Measurements from ENCODE around the gene ZBTB11.

Gene ZBTB11

DNA sequence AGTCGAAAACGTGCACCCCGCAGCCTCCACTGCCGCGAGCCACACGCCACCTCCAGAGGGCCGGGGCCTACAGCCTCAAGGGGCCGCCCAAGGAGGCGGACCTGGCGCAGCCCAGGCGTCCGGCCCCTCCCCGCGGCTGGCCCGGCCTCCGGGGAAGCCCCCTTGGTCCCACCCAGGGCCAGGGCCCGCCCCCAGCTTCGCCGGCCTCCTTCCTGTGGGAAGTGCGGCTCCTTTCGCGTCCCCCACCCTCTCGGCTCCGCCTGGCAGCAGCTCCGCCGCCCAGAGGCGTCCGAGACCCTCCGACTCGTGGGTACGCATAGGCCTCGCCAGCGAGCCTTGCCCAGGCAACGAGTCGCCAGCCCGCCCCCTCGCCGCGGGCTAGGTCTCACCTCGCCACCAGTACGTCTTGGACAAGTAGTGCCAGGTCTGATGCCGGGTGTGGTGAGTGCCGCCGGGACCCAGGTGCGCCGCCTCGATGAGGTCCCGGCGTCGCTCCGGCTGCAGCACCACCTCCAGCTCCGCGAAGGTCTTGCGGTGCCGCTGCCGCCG, 642 bp downstream of the ZBTB11 start (continued):
- 0 out of 2 replicates have a peak, but pooled peaks have one; percentile 21 for TF ChIP-seq ZXDB (tag by site-specific recombination; IDR thresholded peaks at IDR 0.05)
- TF ChIP-seq, protein P1, sequence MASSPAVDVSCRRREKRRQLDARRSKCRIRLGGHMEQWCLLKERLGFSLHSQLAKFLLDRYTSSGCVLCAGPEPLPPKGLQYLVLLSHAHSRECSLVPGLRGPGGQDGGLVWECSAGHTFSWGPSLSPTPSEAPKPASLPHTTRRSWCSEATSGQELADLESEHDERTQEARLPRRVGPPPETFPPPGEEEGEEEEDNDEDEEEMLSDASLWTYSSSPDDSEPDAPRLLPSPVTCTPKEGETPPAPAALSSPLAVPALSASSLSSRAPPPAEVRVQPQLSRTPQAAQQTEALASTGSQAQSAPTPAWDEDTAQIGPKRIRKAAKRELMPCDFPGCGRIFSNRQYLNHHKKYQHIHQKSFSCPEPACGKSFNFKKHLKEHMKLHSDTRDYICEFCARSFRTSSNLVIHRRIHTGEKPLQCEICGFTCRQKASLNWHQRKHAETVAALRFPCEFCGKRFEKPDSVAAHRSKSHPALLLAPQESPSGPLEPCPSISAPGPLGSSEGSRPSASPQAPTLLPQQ (tag by site-specific recombination; IDR thresholded peaks at IDR 0.05), result 0 out of 2 replicates have a peak, but pooled peaks have one; percentile 3
- TF ChIP-seq, protein P2, sequence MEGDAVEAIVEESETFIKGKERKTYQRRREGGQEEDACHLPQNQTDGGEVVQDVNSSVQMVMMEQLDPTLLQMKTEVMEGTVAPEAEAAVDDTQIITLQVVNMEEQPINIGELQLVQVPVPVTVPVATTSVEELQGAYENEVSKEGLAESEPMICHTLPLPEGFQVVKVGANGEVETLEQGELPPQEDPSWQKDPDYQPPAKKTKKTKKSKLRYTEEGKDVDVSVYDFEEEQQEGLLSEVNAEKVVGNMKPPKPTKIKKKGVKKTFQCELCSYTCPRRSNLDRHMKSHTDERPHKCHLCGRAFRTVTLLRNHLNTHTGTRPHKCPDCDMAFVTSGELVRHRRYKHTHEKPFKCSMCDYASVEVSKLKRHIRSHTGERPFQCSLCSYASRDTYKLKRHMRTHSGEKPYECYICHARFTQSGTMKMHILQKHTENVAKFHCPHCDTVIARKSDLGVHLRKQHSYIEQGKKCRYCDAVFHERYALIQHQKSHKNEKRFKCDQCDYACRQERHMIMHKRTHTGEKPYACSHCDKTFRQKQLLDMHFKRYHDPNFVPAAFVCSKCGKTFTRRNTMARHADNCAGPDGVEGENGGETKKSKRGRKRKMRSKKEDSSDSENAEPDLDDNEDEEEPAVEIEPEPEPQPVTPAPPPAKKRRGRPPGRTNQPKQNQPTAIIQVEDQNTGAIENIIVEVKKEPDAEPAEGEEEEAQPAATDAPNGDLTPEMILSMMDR (tag by site-specific recombination; IDR thresholded peaks at IDR 0.05), result peak; percentile 33; the same call in 1 of the 2 replicates
- no peak for TF ChIP-seq ZNF792 (tag by site-specific recombination; IDR thresholded peaks at IDR 0.05)
- peak; percentile 99 for TF ChIP-seq GLIS2 (tag by site-specific recombination; IDR thresholded peaks at IDR 0.05)
- no peak for TF ChIP-seq EGR2 (tag by site-specific recombination; IDR thresholded peaks at IDR 0.05; ENCODE audit: low read depth)
- TF ChIP-seq ZSCAN16 (tag by site-specific recombination; IDR thresholded peaks at IDR 0.05), result no peak
- TF ChIP-seq ZNF830 (tag by site-specific recombination; IDR thresholded peaks at IDR 0.05; ENCODE audit: low read depth), result no peak
- no peak for TF ChIP-seq ZNF707 (tag by site-specific recombination; IDR thresholded peaks at IDR 0.05)
- no peak for TF ChIP-seq PBX3 (CRISPR knock-in tag; IDR thresholded peaks at IDR 0.05)
- no peak for TF ChIP-seq ZNF785 (tag by site-specific recombination; IDR thresholded peaks at IDR 0.05)
- TF ChIP-seq ZNF501 (tag by site-specific recombination; IDR thresholded peaks at IDR 0.05), result peak; percentile 16; the same call in 1 of the 2 replicates
- TF ChIP-seq ZSCAN30 (tag by site-specific recombination; IDR thresholded peaks at IDR 0.05), result peak; percentile 9; the same call in 1 of the 2 replicates
- peak; percentile 62; the same call in 1 of the 2 replicates for TF ChIP-seq KLF10 (tag by site-specific recombination; IDR thresholded peaks at IDR 0.05)
- no peak for TF ChIP-seq ZBTB48 (tag by site-specific recombination; IDR thresholded peaks at IDR 0.05)
- no peak for TF ChIP-seq ZNF221 (tag by site-specific recombination; IDR thresholded peaks at IDR 0.05; ENCODE audit: borderline replicate concordance)
- peak; percentile 40; the same call in 1 of the 2 replicates for TF ChIP-seq HOXC10 (CRISPR knock-in tag; IDR thresholded peaks at IDR 0.05)

DNA sequence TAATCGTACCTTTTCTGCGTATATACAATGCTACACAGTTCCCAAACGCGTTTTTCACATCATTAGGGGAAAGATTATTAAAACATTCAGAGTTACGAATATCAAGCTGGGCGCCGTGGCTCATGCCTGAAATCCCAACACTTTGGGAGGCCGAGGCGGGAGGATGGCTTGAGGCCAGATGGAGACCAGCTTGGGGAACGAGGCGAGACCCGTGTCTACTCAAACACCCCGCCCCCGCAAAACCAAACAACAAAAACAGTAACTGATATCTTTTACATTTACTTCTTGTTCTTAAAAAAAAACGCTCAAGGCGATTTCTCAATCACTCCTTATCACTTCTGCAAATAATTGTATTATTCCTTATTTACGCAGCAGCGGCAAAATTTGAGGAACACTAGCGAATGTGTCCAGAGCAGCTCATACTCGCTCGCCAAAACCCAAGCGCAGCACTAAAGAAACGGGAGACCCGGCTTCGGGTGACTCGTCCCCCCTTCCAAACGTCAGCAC, 1.2 kb downstream of the ZBTB11 start:
- Histone ChIP-seq H3K4me1 (ENCODE audit: control insufficient read depth, insufficient read depth, low read length) (no peaks in the 10 kb centered on the region), H3K27ac (ENCODE audit: extremely low read depth, low read depth, low read length) (0 out of 2 replicates have a peak overlapping the region, but pooled peaks have one; percentile 29), H3K4me3 (ENCODE audit: low read depth, low read length) (peak overlapping the region; percentile 94), H3K9me3 (ENCODE audit: control insufficient read depth, insufficient read depth, low read depth, low read length) (no peaks in the 10 kb centered on the region), H3K36me3 (ENCODE audit: control insufficient read depth in 2 of 2, insufficient read depth in 1 of 2, low read length in 2 of 2) (peaks cover 0 to 25% of the 10 kb centered on the region in 2 experiments; a peak in 1 of 3 replicates)
- CTCF ChIA-PET, result interaction anchor here (1.1 to 1.2 kb wide), 2 partner anchors 9 to 553 kb away, joined by 4 to 5 read pairs; no protein-coding TSS in a partner anchor
- POLR2A ChIA-PET, result interaction anchor here (1.1 to 3.6 kb wide), 5 partner anchors 11 to 102 kb away, joined by 3 to 65 read pairs (median 8); partner anchors contain the start of genes CEP97, PCNP and RPL24
- TF ChIP-seq ZNF423 (tag by site-specific recombination; IDR thresholded peaks at IDR 0.05) (no peak), ZNF366 (tag by site-specific recombination; conservative IDR thresholded peaks at IDR 0.05) (peak; percentile 52), ZNF341 (tag by site-specific recombination; IDR thresholded peaks at IDR 0.05; ENCODE audit: low read depth) (no peak), ZNF600 (tag by site-specific recombination; IDR thresholded peaks at IDR 0.05) (peak; percentile 16; the same call in 1 of the 2 replicates), ZNF335 (tag by site-specific recombination; conservative IDR thresholded peaks at IDR 0.05) (0 out of 2 replicates have a peak, but pooled peaks have one; percentile 6)

Measured in HEK293 (cell line).